A673 (cell line): ENCODE data around the gene PPP6R2.

ENCODE experiments used
- CTCF ChIP-seq: fragments of 300-800, 200-600 bp; sonication (generic); conservative IDR thresholded peaks from 2 replicates; pipeline ENCODE4 v1.5.1; 2017; ENCODE audit warnings: low read depth, mild to moderate bottlenecking, antibody characterized with exemption, low read length, moderate library complexity, mixed read lengths
- EZH2 ChIP-seq: fragments of 200-600 bp; sonication (generic); IDR thresholded peaks from 2 replicates; pipeline ENCODE4 v1.6.1; 2017; ENCODE audit warnings: borderline replicate concordance, low read depth, mild to moderate bottlenecking, mixed read lengths, antibody characterized with exemption, low read length; ENCODE audit not compliant: poor library complexity, severe bottlenecking

DNA sequence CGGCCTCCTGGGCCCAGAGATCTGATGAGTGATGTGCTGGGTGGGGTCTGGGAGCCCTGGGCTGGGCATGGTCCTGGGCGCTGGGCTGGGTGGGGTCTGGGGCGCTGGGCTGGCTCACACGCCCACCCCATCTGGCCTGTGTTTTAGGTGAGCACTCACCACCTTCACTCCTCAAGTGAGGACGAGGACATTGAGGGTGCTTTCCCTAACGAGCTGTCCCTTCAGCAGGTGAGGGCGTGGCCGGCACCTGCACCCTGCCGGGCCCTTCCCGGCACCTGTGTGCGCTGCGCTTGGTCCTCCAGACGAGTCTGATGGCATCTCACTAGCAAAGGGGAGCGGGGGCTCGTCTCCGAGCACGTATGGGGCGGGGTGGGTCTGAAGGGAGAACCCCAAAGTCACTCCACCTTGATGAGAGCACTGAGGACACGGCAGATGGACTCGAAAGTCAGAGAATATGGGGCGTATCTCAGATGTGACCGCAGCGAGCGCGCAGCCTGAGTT, 93.8 kb downstream of the PPP6R2 start:
- no peak for TF ChIP-seq CTCF
- TF ChIP-seq EZH2: no peak
